Naive thymus-derived CD4-positive, alpha-beta T cell (primary cell): ENCODE results near the gene MGME1. TPM values are rescaled to one million over a fixed set of nuclear protein-coding genes. Genes with fewer than 3 reads are reported as not detected.
A peak's percentile ranks its signal among the peaks of the same experiment; 100 is the strongest.

ENCODE experiments used
- ATAC-seq: fragments of 150-1000 bp; cut with Tn5 transposase; 2 replicates; pipeline ENCODE4 v1.10.0; 2021; ENCODE audit warnings: mild to moderate bottlenecking, moderate library complexity
- CTCF ChIA-PET: fragments of 350-600 bp; sonication (Branson Sonifier 250); formaldehyde crosslinking; loops from one replicate; lab custom pipeline; 2021; ENCODE audit warnings: antibody characterized with exemption; lab: Charles Lee
- POLR2A ChIA-PET: fragments of 350-600 bp; sonication (Branson Sonifier 250); formaldehyde crosslinking; loops from one replicate; lab custom pipeline; 2021; ENCODE audit warnings: antibody characterized with exemption, inconsistent platforms; lab: Charles Lee
- DNase-seq, 9 donors: peaks; one replicate each; pipeline versions ENCODE4 v3.0.0 to v3.0.0-alpha.2; 2020 to 2022; ENCODE audit warnings: mixed read lengths in 1 of 9
- H3K27ac ChIP-seq: one replicate; pipeline ENCODE4 v1.7.0; 2013; ENCODE audit warnings: mild to moderate bottlenecking, low read depth, low read length, moderate library complexity
- H3K27me3 ChIP-seq, 2 donors: one replicate each; pipeline ENCODE4 v1.7.0; 2013; ENCODE audit warnings: low read length in 2 of 2, mild to moderate bottlenecking in 2 of 2, moderate library complexity in 2 of 2; ENCODE audit not compliant: control insufficient read depth in 2 of 2, insufficient read depth in 2 of 2
- H3K36me3 ChIP-seq, 3 experiments: 1 replicate in 2 of 3; 2 replicates in 1 of 3; pipeline ENCODE4 v1.7.0; 2013; ENCODE audit warnings: low read length in 3 of 3, mild to moderate bottlenecking in 3 of 3, moderate library complexity in 1 of 3; ENCODE audit not compliant: insufficient read depth in 3 of 3, control insufficient read depth in 2 of 3
- H3K4me1 ChIP-seq, 2 donors: one replicate each; pipeline ENCODE4 v1.7.0; 2013; ENCODE audit warnings: low read length in 2 of 2, mild to moderate bottlenecking in 2 of 2, moderate library complexity in 1 of 2; ENCODE audit not compliant: control insufficient read depth in 2 of 2, insufficient read depth in 2 of 2
- H3K4me3 ChIP-seq: 2 replicates; pipeline ENCODE4 v1.7.0; 2013; ENCODE audit warnings: mild to moderate bottlenecking, low read length
- H3K9me3 ChIP-seq, 3 experiments: 1 replicate in 2 of 3; 2 replicates in 1 of 3; pipeline ENCODE4 v1.7.0; 2013; ENCODE audit warnings: low read length in 3 of 3; ENCODE audit not compliant: control insufficient read depth in 2 of 3
- H3K27ac Mint-ChIP-seq, 9 donors: one replicate each; pipeline ENCODE4 v1.8.0; 2020 to 2022; ENCODE audit warnings: mixed read lengths in 9 of 9, mild to moderate bottlenecking in 8 of 9, moderate library complexity in 5 of 9, inconsistent platforms in 2 of 9
- H3K27me3 Mint-ChIP-seq, 5 donors: one replicate each; pipeline ENCODE4 v1.8.0; 2021 to 2022; ENCODE audit warnings: mixed read lengths in 5 of 5, mild to moderate bottlenecking in 1 of 5
- H3K36me3 Mint-ChIP-seq, 5 donors: one replicate each; pipeline ENCODE4 v1.8.0; 2020 to 2022; ENCODE audit warnings: mixed read lengths in 5 of 5, mild to moderate bottlenecking in 3 of 5, inconsistent platforms in 1 of 5
- H3K4me1 Mint-ChIP-seq, 7 donors: one replicate each; pipeline ENCODE4 v1.8.0; 2020 to 2022; ENCODE audit warnings: mixed read lengths in 7 of 7, mild to moderate bottlenecking in 3 of 7, inconsistent platforms in 1 of 7
- H3K4me3 Mint-ChIP-seq, 10 donors: one replicate each; pipeline ENCODE4 v1.8.0; 2020 to 2022; ENCODE audit warnings: mild to moderate bottlenecking in 10 of 10, mixed read lengths in 10 of 10, moderate library complexity in 6 of 10, inconsistent platforms in 2 of 10
- H3K9me3 Mint-ChIP-seq, 11 donors: one replicate each; pipeline ENCODE4 v1.8.0; 2020 to 2022; ENCODE audit warnings: mixed read lengths in 11 of 11, mild to moderate bottlenecking in 4 of 11, inconsistent platforms in 1 of 11, moderate library complexity in 1 of 11
- intact Hi-C, 2 donors: fragments of 100-400 bp; cut with micrococcal nuclease; formaldehyde crosslinking; loops; one replicate each; pipeline ENCODE4 v1.15.1; 2023
- polyA plus RNA-seq, 2 donors: library from polyadenylated mRNA; unstranded; fragments of 300-500 nt; fragmentation: Illumina TruSeq; gene quantifications; one replicate each; pipeline ENCODE4 v1.2.3, GENCODE V29; 2021
- total RNA-seq, 6 experiments: library from RNA in 5 of 6; stranded (reverse) in 5 of 6; gene quantifications; 1 replicate in 5 of 6; 2 replicates in 1 of 6; pipeline ENCODE4 v1.2.3 and lab custom pipeline; 2021 to 2026

MGME1 gene
- total and polyA plus RNA-seq, 7 experiments from 2014 or later: 4.9 to 41.0 (median 13.1) TPM

GRCh38 chr20:18001131-18001921 is 32.5 kb downstream of the MGME1 start:
- Histone ChIP-seq H3K9me3 (no peaks in the 10 kb centered on the region), H3K36me3 (no peaks in the 10 kb centered on the region), H3K27ac (no peak overlapping the region), H3K27me3 (no peaks in the 10 kb centered on the region), H3K4me3 (no peak overlapping the region), H3K4me1 (peaks cover 0 to 3% of the 10 kb centered on the region in 2 donors)
- DNase-seq (no peak), ATAC-seq (no peak)
- H3K9me3 Mint-ChIP-seq: no peaks in the 10 kb centered on the region
- intact Hi-C loops: no loop called here
- peaks cover 0 to 8% (median under 1%) of the 10 kb centered on the region in 7 donors for H3K4me1 Mint-ChIP-seq
- H3K27me3 Mint-ChIP-seq: peaks cover 3 to 8% (median 6%) of the 10 kb centered on the region in 5 donors
- CTCF ChIA-PET: interaction anchor here (0.9 kb wide), 1 partner anchor 64 kb away, joined by 3 read pairs; no protein-coding TSS in a partner anchor
- no peak overlapping the region for H3K4me3 Mint-ChIP-seq
- peak overlapping the region in 1 of 9 donors; percentile 46 for H3K27ac Mint-ChIP-seq
- no peaks in the 10 kb centered on the region for H3K36me3 Mint-ChIP-seq
- POLR2A ChIA-PET: no interaction called here

GRCh38 chr20:18003897-18004296 is 35.1 kb downstream of the MGME1 start:
- Histone ChIP-seq H3K27ac (no peak overlapping the region), H3K4me3 (no peak overlapping the region), H3K9me3 (no peaks in the 10 kb centered on the region), H3K4me1 (no peaks in the 10 kb centered on the region), H3K27me3 (no peaks in the 10 kb centered on the region), H3K36me3 (no peaks in the 10 kb centered on the region)
- H3K9me3 Mint-ChIP-seq: no peaks in the 10 kb centered on the region
- no peak overlapping the region for H3K27ac Mint-ChIP-seq
- POLR2A ChIA-PET: no interaction called here
- DNase-seq: no peak
- H3K4me1 Mint-ChIP-seq: no peaks in the 10 kb centered on the region
- CTCF ChIA-PET: no interaction called here
- intact Hi-C loops: no loop called here
- peaks cover 0 to 5% (median 5%) of the 10 kb centered on the region in 5 donors for H3K27me3 Mint-ChIP-seq
- H3K4me3 Mint-ChIP-seq: no peak overlapping the region
- H3K36me3 Mint-ChIP-seq: no peaks in the 10 kb centered on the region
- no peak for ATAC-seq

GRCh38 chr20:18004384-18005031 is 35.7 kb downstream of the MGME1 start:
- H3K27ac ChIP-seq: no peak overlapping the region
- Mint-ChIP-seq H3K4me3 (no peak overlapping the region), H3K9me3 (no peaks in the 10 kb centered on the region), H3K36me3 (no peaks in the 10 kb centered on the region), H3K27me3 (peaks cover 0 to 2% (median 2%) of the 10 kb centered on the region in 5 donors), H3K27ac (no peak overlapping the region), H3K4me1 (no peaks in the 10 kb centered on the region)
- intact Hi-C loops: no loop called here
- ChIA-PET CTCF (no interaction called here), POLR2A (no interaction called here)
- no peaks in the 10 kb centered on the region for H3K9me3 ChIP-seq
- no peaks in the 10 kb centered on the region for H3K36me3 ChIP-seq
- ATAC-seq (no peak), DNase-seq (no peak)
- no peaks in the 10 kb centered on the region for H3K27me3 ChIP-seq
- H3K4me3 ChIP-seq: no peak overlapping the region
- no peaks in the 10 kb centered on the region for H3K4me1 ChIP-seq

- no peaks in the 10 kb centered on the region for H3K4me1 Mint-ChIP-seq
- H3K36me3 Mint-ChIP-seq: no peaks in the 10 kb centered on the region
- Histone ChIP-seq H3K36me3 (no peaks in the 10 kb centered on the region), H3K9me3 (no peaks in the 10 kb centered on the region), H3K27me3 (no peaks in the 10 kb centered on the region), H3K4me3 (no peak overlapping the region), H3K27ac (no peak overlapping the region), H3K4me1 (no peaks in the 10 kb centered on the region)
- no peak overlapping the region for H3K4me3 Mint-ChIP-seq
- ChIA-PET POLR2A (no interaction called here), CTCF (no interaction called here)
- H3K27me3 Mint-ChIP-seq: no peaks in the 10 kb centered on the region
- H3K9me3 Mint-ChIP-seq: no peaks in the 10 kb centered on the region
- intact Hi-C loops: no loop called here
- no peak overlapping the region for H3K27ac Mint-ChIP-seq
- ATAC-seq: no peak
- DNase-seq: no peak
Observed at GRCh38 chr20:18005170-18005989, 36.6 kb downstream of the MGME1 start.

GRCh38 chr20:18005990-18006364 is 37.2 kb downstream of the MGME1 start:
- intact Hi-C loops: no loop called here
- Mint-ChIP-seq H3K36me3 (no peaks in the 10 kb centered on the region), H3K27ac (no peak overlapping the region), H3K27me3 (no peaks in the 10 kb centered on the region), H3K9me3 (no peaks in the 10 kb centered on the region), H3K4me3 (no peak overlapping the region), H3K4me1 (no peaks in the 10 kb centered on the region)
- Histone ChIP-seq H3K9me3 (no peaks in the 10 kb centered on the region), H3K27ac (no peak overlapping the region), H3K4me1 (no peaks in the 10 kb centered on the region), H3K4me3 (no peak overlapping the region), H3K36me3 (no peaks in the 10 kb centered on the region), H3K27me3 (no peaks in the 10 kb centered on the region)
- POLR2A ChIA-PET: no interaction called here
- DNase-seq (no peak), ATAC-seq (no peak)
- CTCF ChIA-PET: no interaction called here

GRCh38 chr20:18006684-18007083 is 37.9 kb downstream of the MGME1 start:
- ATAC-seq (no peak), DNase-seq (no peak)
- no peaks in the 10 kb centered on the region for H3K4me1 Mint-ChIP-seq
- no peaks in the 10 kb centered on the region for H3K27me3 ChIP-seq
- H3K27ac Mint-ChIP-seq: no peak overlapping the region
- H3K4me3 Mint-ChIP-seq: no peak overlapping the region
- POLR2A ChIA-PET: no interaction called here
- H3K4me1 ChIP-seq: no peaks in the 10 kb centered on the region
- H3K27me3 Mint-ChIP-seq: no peaks in the 10 kb centered on the region
- intact Hi-C loops: no loop called here
- no peaks in the 10 kb centered on the region for H3K9me3 ChIP-seq
- H3K4me3 ChIP-seq: no peak overlapping the region
- CTCF ChIA-PET: no interaction called here
- no peak overlapping the region for H3K27ac ChIP-seq
- no peaks in the 10 kb centered on the region for H3K9me3 Mint-ChIP-seq
- no peaks in the 10 kb centered on the region for H3K36me3 Mint-ChIP-seq
- no peaks in the 10 kb centered on the region for H3K36me3 ChIP-seq
